Astrocyte (in vitro differentiated cells and primary cell): ENCODE results near the gene MAN2A1. TPM values are rescaled to one million over a fixed set of nuclear protein-coding genes. Genes with fewer than 3 reads are reported as not detected.

Experiments used
- DNase-seq: peaks from one replicate; pipeline ENCODE4 v3.0.0-alpha.2; 2010; ENCODE audit warnings: low read depth
- FAIRE-seq: peaks from 2 replicates; lab custom pipeline; 2011; peaks lifted over from hg19 to GRCh38; lab: Jason Lieb, UNC
- H2AFZ ChIP-seq: 2 replicates; pipeline ENCODE4 v1.6.0; 2012; ENCODE audit warnings: low read depth, low read length, inconsistent platforms
- H3K27ac ChIP-seq: 2 replicates; pipeline ENCODE4 v1.5.1; 2011; ENCODE audit warnings: low read depth, low read length, inconsistent platforms
- H3K27me3 ChIP-seq: 2 replicates; pipeline ENCODE4 v1.6.0; 2011; ENCODE audit warnings: low read length, inconsistent platforms; ENCODE audit not compliant: insufficient read depth
- H3K36me3 ChIP-seq: 2 replicates; pipeline ENCODE4 v1.5.1; 2011; ENCODE audit warnings: low read length, inconsistent platforms; ENCODE audit not compliant: insufficient read depth
- H3K4me1 ChIP-seq: 2 replicates; pipeline ENCODE4 v1.5.1; 2011; ENCODE audit warnings: low read length, inconsistent platforms; ENCODE audit not compliant: insufficient read depth
- H3K4me2 ChIP-seq: 2 replicates; pipeline ENCODE4 v1.6.0; 2012; ENCODE audit warnings: low read length, inconsistent platforms
- H3K4me3 ChIP-seq: 2 replicates; pipeline ENCODE4 v1.5.1; 2011; ENCODE audit warnings: low read depth, mild to moderate bottlenecking, low read length, inconsistent platforms; ENCODE audit not compliant: insufficient read depth
- H3K79me2 ChIP-seq: 2 replicates; pipeline ENCODE4 v1.6.0; 2012; ENCODE audit warnings: mild to moderate bottlenecking, low read length, inconsistent platforms; ENCODE audit not compliant: insufficient read depth
- H3K9ac ChIP-seq: 2 replicates; pipeline ENCODE4 v1.6.0; 2012; ENCODE audit warnings: mild to moderate bottlenecking, low read length, inconsistent platforms
- H3K9me3 ChIP-seq: 2 replicates; pipeline ENCODE4 v1.5.1; 2012; ENCODE audit warnings: low read depth, mild to moderate bottlenecking, low read length, inconsistent platforms; ENCODE audit not compliant: insufficient read depth
- H4K20me1 ChIP-seq: 2 replicates; pipeline ENCODE4 v1.6.0; 2012; ENCODE audit warnings: low read length, inconsistent platforms; ENCODE audit not compliant: insufficient read depth
- H3K27ac Mint-ChIP-seq: one replicate; pipeline ENCODE4 v1.8.0; 2021; ENCODE audit warnings: mild to moderate bottlenecking, mixed read lengths; ENCODE audit not compliant: unreplicated experiment
- H3K27me3 Mint-ChIP-seq: one replicate; pipeline ENCODE4 v1.8.0; 2021; ENCODE audit warnings: low read depth, mixed read lengths; ENCODE audit not compliant: unreplicated experiment
- H3K36me3 Mint-ChIP-seq: one replicate; pipeline ENCODE4 v1.8.0; 2021; ENCODE audit warnings: low read depth, mixed read lengths; ENCODE audit not compliant: unreplicated experiment
- H3K4me1 Mint-ChIP-seq: one replicate; pipeline ENCODE4 v1.8.0; 2021; ENCODE audit warnings: low read depth, mixed read lengths; ENCODE audit not compliant: unreplicated experiment
- H3K4me3 Mint-ChIP-seq: one replicate; pipeline ENCODE4 v1.8.0; 2021; ENCODE audit warnings: mild to moderate bottlenecking, moderate library complexity, mixed read lengths; ENCODE audit not compliant: unreplicated experiment
- H3K9me3 Mint-ChIP-seq: one replicate; pipeline ENCODE4 v1.8.0; 2021; ENCODE audit warnings: mild to moderate bottlenecking, mixed read lengths; ENCODE audit not compliant: unreplicated experiment
- CTCF ChIP-seq: IDR thresholded peaks from 2 replicates; pipeline ENCODE4 v1.5.1; 2011; ENCODE audit warnings: low read depth, mild to moderate bottlenecking, inconsistent platforms, low read length, moderate library complexity; ENCODE audit not compliant: insufficient read depth
- EZH2 ChIP-seq: IDR thresholded peaks from 2 replicates; pipeline ENCODE4 v1.6.1; 2012; ENCODE audit warnings: mild to moderate bottlenecking, low read length, inconsistent platforms; ENCODE audit not compliant: insufficient read depth
- total RNA-seq: library from RNA; stranded (reverse); gene quantifications from 2 replicates; pipeline ENCODE4 v1.2.1, GENCODE V29; 2021

MAN2A1 gene
- total RNA-seq, 1 donor from 2014 or later: 109 TPM

DNA sequence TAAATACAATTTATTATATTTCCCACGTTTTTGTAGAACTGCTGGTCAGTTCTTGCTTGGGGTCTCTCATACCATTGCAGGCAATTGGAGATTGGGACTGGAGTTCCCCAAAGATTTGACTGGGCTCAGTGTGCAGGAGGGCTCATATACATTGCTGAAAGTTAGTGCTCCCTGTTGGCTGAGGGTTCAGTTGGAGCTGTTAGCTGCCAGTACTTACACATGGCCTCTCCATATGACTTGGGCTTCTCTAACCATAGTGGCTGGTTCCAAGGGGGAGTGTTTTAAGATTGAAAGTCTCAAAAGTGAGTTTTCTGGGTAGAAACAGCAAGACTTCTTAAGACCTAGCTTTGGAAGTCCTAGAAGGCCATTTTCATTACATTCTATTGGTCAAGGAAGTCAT is 102.9 kb downstream of the MAN2A1 start:
- Histone ChIP-seq H3K79me2 (no peaks in the 10 kb centered on the region), H2AFZ (no peak overlapping the region), H3K9ac (no peak overlapping the region), H3K27me3 (no peaks in the 10 kb centered on the region), H3K4me1 (no peaks in the 10 kb centered on the region), H3K4me3 (no peak overlapping the region), H3K36me3 (peaks cover 16% of the 10 kb centered on the region), H3K9me3 (no peaks in the 10 kb centered on the region), H3K4me2 (no peak overlapping the region), H4K20me1 (no peaks in the 10 kb centered on the region), H3K27ac (no peak overlapping the region)
- no peak overlapping the region for H3K27ac Mint-ChIP-seq
- peaks cover 3% of the 10 kb centered on the region for H3K4me1 Mint-ChIP-seq
- H3K9me3 Mint-ChIP-seq: no peaks in the 10 kb centered on the region
- H3K36me3 Mint-ChIP-seq: peaks cover 11% of the 10 kb centered on the region
- H3K4me3 Mint-ChIP-seq: no peak overlapping the region
- TF ChIP-seq CTCF (no peak), EZH2 (no peak)
- DNase-seq (no peak), FAIRE-seq (no peak)
- no peaks in the 10 kb centered on the region for H3K27me3 Mint-ChIP-seq

GRCh38 chr5:109803854-109804253 is 114.1 kb downstream of the MAN2A1 start:
- H3K9ac ChIP-seq: no peak overlapping the region
- FAIRE-seq (no peak), DNase-seq (no peak)
- no peak overlapping the region for H3K27ac ChIP-seq
- Mint-ChIP-seq H3K9me3 (no peaks in the 10 kb centered on the region), H3K27me3 (no peaks in the 10 kb centered on the region), H3K4me3 (no peak overlapping the region), H3K4me1 (peaks cover 19% of the 10 kb centered on the region), H3K27ac (no peak overlapping the region), H3K36me3 (peaks cover 3% of the 10 kb centered on the region)
- no peaks in the 10 kb centered on the region for H4K20me1 ChIP-seq
- no peaks in the 10 kb centered on the region for H3K27me3 ChIP-seq
- H3K79me2 ChIP-seq: no peaks in the 10 kb centered on the region
- TF ChIP-seq CTCF (no peak), EZH2 (no peak)
- no peak overlapping the region for H3K4me3 ChIP-seq
- H2AFZ ChIP-seq: no peak overlapping the region
- no peak overlapping the region for H3K4me2 ChIP-seq
- no peaks in the 10 kb centered on the region for H3K36me3 ChIP-seq
- H3K4me1 ChIP-seq: no peaks in the 10 kb centered on the region
- H3K9me3 ChIP-seq: no peaks in the 10 kb centered on the region

GRCh38 chr5:109805472-109805871 is 115.7 kb downstream of the MAN2A1 start:
- Histone ChIP-seq H3K4me3 (no peak overlapping the region), H3K9me3 (no peaks in the 10 kb centered on the region), H3K9ac (no peak overlapping the region), H3K27ac (no peak overlapping the region), H3K4me1 (no peaks in the 10 kb centered on the region), H2AFZ (no peak overlapping the region), H3K4me2 (no peak overlapping the region), H3K27me3 (no peaks in the 10 kb centered on the region), H3K36me3 (no peaks in the 10 kb centered on the region), H3K79me2 (no peaks in the 10 kb centered on the region), H4K20me1 (no peaks in the 10 kb centered on the region)
- DNase-seq (no peak), FAIRE-seq (no peak)
- Mint-ChIP-seq H3K36me3 (no peaks in the 10 kb centered on the region), H3K4me1 (peaks cover 19% of the 10 kb centered on the region), H3K9me3 (no peaks in the 10 kb centered on the region), H3K4me3 (peak overlapping the region; percentile 30), H3K27me3 (no peaks in the 10 kb centered on the region), H3K27ac (no peak overlapping the region)
- TF ChIP-seq EZH2 (no peak), CTCF (no peak)
